G401.6 (cell line): ENCODE measurements around the gene AKT3.

Experiments
- FAIRE-seq: peaks from 2 replicates; lab custom pipeline; 2012; peaks lifted over from hg19 to GRCh38; lab: Jason Lieb, UNC

Gene AKT3

DNA sequence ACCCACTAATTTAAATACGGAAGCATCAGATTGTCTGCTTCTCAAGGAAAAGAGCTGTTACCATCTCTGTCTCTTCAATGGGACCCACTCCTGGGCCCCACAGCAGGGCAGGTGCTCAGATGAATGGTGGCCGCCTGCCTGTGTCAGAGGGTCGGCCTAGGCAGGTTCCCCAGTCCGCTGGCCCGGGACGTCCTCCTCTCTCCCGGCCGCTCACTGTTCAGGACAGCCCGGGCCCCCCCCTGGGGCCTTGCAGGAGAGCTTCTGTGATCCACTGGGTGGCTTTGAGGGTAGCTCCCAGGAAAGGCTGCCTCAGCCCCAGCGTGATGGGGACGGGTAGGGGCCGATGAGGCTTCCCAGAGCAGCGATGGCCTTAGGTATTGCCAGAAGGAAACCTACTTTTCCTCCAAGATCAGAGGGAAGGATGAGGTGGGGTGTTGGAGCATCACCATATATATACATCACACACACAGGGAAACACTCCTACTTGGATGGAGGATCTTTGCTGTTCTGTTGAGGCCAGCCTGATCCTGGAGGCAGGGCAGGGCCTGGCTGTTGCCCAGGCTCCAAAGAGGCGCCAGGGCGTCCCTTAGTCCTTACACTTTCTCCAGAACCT, 362.9 kb downstream of the AKT3 start:
- no peak for FAIRE-seq

DNA sequence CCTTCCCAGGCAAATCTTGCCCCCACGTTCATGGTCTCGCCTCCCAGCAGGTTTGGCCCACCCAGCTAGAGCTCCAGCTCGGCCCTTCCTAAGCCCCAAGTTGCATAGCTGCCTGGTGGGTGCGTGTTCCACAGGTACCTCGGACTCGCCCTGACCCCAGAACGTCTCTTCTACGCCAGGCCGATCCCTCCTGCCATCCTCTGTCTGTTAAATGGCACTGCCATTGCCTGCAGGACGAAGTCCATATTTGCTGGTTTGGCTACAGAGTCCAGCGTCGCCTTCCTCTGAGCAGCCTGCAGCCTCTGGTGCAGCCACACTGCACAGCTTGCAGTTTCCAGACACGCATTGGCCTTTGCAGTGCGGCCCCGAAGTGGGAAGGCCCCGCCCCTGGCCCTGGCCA, 366.1 kb downstream of the AKT3 start:
- FAIRE-seq = no peak

DNA sequence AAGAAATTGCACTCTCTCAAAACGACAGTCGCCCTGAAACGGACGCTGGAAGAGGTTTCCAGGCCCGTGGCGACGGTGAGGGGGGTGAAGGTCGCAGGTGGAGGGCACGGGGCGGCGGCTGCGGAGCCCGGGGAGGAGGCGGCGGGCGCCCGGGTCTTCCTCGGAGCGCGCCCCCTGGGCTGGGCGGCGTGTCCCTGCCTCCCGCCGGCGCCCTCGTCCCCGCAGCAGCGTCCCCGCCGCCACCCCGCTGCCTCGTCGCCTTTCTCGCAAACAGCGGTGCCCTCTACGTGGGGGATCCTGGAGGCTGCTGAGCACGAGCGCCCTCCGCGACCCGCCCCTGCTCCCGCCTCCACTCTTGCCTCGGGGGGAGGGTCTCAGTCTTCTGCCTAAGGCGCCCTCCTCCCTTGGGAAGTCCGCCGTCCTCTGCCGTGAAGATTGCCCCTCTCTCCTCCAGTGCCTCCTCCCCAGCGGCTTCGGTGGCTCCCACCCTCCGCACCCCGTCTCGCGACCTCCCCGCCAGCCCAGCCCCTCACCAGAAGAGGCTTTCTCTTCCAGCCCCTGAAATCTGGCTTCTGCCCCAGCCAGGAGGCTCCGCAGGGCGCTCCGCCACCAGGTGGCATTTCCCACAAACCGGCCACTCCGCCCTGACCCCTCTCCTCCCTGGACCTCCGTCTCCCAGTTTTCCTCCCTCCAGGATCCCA, 366.8 kb downstream of the AKT3 start:
- no peak for FAIRE-seq

DNA sequence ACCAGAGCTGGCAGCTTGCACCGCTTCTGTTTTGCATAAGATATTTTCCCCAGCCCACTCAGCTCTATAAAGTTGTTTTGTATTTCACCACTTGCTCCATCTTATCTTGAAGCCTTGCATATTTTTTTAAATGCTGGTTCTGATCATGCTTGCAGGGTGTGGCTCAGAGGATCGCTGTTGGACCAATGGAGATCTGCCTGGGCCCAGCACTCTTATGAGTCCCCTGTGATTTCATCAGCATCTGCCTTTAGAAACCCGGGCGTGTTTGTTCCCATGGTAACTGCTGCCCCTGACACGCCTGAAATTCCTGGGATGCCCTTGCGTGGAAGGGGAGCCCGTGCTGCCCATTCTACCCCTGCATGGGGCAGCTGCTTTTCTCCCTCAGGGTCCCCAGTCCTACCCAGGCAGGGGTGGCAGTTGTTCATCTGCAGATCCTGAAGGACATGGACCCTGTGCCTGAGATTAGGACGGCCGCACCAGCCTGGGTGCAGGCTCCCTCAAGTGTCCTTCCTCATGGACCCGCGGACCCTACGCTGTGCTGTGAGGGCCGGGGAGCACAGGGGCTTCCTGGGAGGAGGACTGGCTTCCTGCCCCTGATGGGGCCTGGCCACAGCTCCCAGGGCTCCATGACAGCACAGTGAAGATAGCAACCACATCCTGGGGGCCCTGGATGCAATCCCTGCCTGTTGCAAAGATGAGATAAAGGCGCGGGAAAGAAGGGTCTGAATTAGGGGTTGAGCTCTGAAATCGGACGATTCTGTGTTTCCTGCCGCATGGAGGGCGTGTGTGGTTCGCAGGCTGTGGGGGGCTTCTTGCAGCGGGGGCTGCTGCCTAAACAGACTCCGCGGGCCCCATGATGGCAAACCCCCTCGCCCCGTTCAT, 367.7 kb downstream of the AKT3 start:
- FAIRE-seq = no peak

- no peak for FAIRE-seq
Measured at GRCh38 chr1:243481101-243481500, 368.9 kb downstream of the AKT3 start.

- no peak for FAIRE-seq
Measured at GRCh38 chr1:243477731-243478290, 372.2 kb downstream of the AKT3 start.

DNA sequence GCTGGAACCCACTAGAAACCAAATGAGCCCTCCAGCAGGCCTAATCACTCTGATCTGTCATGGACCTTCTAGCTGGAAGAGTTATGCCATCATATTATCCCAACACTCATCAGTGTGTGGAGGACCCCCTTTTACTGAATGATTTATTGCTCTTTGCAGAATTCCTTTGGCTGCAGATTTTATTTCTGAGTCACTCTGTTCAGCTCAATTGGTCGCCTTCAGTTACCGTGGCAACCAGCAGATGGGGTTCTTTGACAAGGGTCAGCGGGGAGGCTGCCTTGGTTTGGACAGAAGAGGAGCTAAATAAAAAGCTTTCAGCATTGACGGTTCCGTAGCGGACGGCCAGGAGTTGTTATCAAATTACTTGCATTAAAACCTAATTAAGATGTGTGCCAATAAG, 374.1 kb downstream of the AKT3 start:
- no peak for FAIRE-seq

DNA sequence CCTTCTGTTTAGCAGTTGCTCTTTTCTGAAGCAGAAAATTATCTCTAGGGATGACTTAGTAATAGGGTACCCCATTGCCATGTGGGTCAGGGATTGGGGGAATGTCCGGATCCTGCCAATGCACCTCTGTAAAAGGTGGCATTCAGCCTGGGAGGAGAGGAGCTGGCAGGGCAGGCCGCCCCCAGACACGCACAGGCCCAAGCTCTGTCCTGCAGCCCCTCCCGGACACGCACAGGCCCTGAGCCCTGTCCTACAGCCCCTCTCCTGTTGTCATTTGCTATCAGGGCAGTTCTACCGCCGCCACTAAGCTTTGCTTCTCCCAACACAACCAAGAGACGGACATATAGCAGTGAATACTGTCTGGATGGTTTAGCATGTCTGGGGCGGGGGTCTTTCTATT, 375.1 kb downstream of the AKT3 start:
- FAIRE-seq = no peak

DNA sequence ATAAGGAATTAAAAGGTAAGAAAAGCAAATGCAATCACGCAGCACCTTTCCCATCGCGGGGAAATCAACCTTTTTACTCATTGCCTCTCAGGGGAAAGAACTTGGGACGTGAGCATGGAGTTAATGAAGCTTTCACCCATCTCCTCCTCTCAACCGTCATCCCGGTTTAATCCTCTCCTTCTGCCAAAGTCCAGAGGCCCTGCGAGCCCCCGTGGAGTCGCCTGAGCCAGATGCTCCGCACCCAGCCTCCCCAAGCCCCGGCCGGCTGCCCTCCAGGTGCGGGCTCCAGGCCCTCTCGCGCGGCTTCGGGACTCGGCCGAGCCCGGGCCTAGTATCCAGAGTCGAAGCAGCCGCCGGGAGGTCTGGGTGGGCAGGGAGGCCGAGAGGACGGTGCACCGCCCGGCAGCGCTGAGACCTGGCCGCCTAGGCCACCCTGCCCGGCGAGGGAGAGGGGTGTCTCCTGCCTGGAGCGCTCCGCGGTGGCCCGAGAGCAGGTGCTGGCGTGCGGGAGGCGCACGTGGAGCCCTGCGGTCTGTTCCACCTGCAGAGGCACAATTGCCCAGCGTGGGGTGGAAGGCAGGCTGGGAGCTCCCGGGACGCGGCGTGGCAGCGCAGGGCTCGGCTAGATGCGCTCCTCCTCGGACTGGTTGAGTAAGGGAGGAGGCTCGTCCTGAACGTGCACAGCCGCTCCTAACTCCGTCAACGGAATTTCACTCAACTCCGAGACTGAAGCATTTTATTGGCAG, 375.7 kb downstream of the AKT3 start:
- no peak for FAIRE-seq

DNA sequence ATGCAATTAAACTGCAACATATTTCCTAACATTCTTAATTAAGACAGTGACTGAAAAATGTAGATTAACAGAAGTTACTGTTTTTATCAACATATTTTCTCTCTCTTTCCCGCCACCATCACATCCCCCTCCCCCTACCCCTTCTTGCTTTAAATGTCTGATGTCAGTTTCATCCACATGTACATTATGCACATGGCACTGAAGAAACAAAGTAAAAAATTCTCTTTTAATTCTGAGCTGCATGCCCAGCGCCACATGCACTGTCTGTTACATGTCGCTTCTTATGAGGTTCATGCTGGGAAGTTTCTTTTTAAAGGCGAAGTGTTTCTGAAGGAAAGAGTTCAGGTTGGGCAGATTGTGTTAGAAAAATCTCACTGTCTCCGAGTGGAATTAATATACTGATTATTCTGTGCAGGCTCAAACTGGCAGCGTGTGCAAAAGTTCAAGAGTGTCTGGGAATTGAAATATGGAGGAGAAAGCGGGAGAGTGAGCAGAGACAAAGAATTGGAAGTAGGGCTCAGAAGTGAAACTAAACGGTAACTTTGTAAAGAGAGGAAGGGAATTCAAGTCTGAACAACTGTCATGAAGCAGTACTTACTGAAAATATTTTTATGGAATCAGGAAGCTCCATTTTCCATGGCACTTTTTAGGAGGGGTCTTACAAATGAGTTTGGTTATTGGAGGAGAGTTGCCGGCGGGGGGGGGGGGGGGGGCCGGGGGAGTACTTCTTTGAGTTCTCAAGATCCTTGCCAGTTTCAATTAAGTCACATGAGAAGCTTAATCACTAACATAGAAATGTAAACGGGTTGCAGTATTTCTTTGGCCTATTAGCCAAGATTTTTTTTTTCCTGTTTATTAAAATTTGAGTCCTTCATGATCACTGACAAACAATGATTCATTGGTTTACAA, 376.6 kb downstream of the AKT3 start:
- FAIRE-seq = no peak

GRCh38 chr1:243471754-243472745, 378.0 kb downstream of the AKT3 start:
- FAIRE-seq = no peak

DNA sequence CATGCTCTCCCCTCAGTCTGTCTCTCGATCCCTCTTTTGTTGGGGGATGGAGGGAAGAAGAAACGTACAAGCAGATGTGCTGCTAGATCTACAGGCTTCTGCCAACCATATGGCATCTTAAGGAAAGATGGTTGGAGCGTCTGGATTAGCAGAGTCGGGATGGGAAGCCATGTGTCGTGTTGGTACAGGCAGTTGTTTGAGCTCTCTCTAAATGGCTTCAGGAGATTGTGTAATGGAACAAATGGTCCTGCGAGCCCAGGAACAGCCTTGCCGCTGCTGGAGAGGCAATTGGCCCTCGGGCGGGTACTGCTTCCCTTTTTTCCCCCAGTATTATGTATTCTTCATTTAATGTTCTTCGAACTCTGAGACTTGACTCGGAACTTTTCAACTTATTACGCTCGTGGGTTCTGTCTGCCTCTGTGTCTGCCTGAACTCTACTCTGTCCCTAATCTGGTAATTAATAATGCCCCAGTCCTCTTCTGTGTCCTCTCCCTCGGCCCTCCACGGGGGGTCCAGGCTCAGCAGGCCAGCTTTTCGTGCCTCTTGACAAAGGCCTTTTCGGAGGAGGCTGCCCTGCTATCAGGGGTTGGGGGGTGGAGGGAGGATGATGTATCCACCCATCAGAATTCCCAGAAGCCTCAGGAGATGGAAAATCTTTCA, 378.9 kb downstream of the AKT3 start:
- no peak for FAIRE-seq

DNA sequence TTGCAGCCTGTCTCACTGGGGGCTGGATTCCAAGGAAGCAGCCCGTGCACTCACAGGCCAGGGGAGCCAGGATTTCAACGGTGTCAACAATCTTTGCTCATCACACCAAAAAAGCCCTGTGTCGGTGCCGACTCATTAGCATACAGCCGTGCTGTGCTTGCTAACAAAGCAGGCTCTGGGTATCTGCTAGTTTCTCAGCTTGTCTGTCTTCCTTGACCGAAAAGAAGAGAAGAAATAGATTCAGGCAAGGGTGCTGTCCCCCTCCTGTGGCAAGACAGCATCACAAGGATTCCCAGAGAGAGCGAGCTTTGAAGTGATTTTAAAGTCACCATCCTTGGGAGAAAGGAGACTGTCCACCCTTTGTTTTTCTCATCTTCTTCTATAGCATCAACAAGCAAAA, 379.5 kb downstream of the AKT3 start:
- FAIRE-seq = no peak

DNA sequence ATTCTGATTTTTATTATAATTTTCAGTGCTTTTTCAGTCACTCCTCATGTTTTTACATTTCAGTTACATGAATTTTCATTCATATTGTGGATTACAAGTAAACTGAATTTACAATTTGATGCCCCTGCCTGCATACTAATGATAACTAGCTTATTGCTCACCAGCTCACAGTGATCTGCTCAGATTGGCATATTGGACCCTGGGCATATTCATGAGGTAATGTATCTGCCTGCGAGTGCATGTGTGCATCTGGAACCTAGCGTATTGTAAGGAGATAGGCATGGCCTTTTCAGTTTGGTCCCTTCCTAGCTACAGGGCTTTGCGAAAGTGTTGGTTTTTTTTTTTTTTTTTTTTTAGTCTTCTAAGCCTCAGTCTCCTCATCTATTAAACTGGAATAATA, 380.5 kb downstream of the AKT3 start:
- no peak for FAIRE-seq

DNA sequence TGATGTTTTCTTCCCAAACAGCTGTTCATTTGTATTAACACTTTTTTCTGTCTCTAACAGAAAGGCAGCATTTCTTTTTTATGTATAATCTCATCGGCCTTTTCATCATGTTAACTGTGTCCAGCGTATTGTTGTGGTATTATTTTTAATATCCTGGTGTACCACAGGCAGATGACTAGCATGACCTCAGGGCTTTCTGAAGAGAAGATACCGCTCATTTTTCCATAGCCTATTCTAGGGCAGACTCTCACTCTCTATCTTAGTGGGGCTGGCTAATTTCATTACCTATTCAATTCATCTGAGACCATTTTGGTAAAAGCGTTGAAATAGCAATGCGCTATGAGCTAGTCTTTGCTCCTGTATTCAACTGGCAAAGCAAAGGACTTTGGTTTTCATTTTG, 384.3 kb downstream of the AKT3 start:
- no peak for FAIRE-seq

DNA sequence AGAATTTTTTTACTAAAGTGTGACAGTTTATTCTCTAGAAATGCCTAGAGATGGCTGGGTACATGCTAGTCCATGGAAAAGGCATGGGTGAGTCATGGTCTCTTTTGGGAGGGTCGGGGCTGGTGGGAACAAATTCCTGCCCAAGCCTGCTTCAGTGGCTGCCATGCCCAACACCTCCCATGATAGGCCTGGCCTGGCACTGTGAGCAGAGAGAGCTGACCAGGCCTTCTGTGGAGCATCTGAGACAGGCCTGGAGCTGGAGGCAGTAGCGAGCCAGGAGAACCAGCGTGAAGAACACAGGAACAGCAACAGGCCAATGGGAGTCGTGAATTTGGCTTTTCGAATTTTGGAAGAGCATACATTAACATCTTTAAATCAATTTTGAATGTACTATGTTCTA, 385.0 kb downstream of the AKT3 start:
- no peak for FAIRE-seq

DNA sequence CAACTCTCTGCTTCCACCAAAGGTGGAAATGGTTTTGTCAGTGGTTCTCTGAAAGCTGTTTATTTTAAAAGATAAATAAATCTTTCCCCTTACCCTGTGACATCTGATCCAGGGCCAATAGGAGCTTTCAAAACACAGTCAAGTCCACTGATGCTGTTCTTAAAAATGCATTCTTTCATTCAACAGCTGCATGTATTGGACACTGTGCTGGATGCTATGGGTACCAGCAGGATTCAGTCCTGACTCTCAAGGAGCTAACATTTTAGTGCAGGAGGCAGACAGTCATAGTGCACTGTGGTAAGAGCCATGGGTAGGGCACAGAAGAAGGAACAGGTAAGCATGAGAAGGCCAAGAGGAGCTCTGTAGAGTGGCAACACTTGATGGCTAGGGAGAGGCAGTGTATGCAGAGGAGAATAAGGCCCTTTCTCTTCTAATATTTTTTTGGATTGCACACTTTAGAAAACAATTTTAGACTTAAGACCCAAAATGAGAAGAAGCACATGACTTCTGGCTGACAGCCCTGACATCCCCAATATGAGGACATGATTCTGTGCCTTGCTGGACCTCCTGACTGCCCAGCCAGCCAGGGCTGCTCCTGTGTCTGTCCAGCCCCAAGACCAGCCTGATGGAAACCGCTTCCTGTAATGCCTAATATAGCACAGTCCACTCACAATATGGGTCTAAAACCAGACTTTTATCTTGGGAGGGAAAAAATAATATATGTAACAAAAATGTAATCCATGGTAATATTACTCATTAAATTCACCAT, 386.9 kb downstream of the AKT3 start:
- no peak for FAIRE-seq

DNA sequence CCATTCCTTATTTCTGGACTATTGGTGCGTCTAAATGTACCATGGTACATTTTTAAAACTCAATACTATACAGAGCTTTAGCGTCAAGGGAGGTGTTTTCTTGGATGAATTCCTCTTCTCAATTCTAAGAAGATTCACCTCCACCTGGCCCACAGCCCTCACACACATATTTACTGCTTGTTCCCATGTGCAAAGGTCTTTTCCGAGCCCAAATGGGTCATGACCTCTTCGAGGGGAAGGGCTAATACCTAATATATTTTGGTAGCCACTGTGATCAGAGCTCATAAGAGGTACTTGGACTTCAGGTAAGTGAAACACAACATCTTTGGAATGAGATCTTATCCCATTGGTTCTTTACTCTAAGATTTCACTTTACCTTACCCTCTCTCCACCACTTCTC, 388.3 kb downstream of the AKT3 start:
- FAIRE-seq = no peak

GRCh38 chr1:243459059-243459458, 391.0 kb downstream of the AKT3 start:
- FAIRE-seq = no peak
